IPS-11a (cell line): ENCODE measurements around the gene REM2.
A peak's percentile ranks its signal among the peaks of the same experiment; 100 is the strongest.

ENCODE experiments used
- H3K4me3 ChIP-seq: one replicate; pipeline ENCODE4 v1.5.1; 2013; ENCODE audit warnings: low read depth, low read length, control low read depth

REM2 gene

GRCh38 chr14:22883173-22883976 is at the start of gene REM2:
Gene REM2 (plus strand): TSS chr14:22883222. CDS start chr14:22883288, 66 bp downstream.
- no peak within 1 kb of the TSS for H3K4me3 ChIP-seq

- no peak overlapping the region for H3K4me3 ChIP-seq
These were observed 47.5 kb upstream of the REM2 start for GRCh38 chr14:22835505-22835904.

GRCh38 chr14:22836301-22837113 is 46.5 kb upstream of the REM2 start, which contains the start of gene MMP14:
Gene MMP14 (plus strand): TSS chr14:22836585. CDS start chr14:22836818, 233 bp downstream.
- H3K4me3 ChIP-seq, result peak within 1 kb of the TSS; percentile 82

- H3K4me3 ChIP-seq, result peak overlapping the region; percentile 82
These were observed 45.8 kb upstream of the REM2 start for GRCh38 chr14:22837114-22837749.

GRCh38 chr14:22837750-22838538 is 45.1 kb upstream of the REM2 start:
- peak overlapping the region; percentile 82 for H3K4me3 ChIP-seq

GRCh38 chr14:22838631-22839041 is 44.4 kb upstream of the REM2 start:
- H3K4me3 ChIP-seq, result no peak overlapping the region

- H3K4me3 ChIP-seq, result no peak overlapping the region
These were observed 43.8 kb upstream of the REM2 start for GRCh38 chr14:22839159-22839779.

- H3K4me3 ChIP-seq, result no peak overlapping the region
These were observed 41.7 kb upstream of the REM2 start for GRCh38 chr14:22841311-22841710.

GRCh38 chr14:22841769-22842168 is 41.3 kb upstream of the REM2 start:
- no peak overlapping the region for H3K4me3 ChIP-seq

- H3K4me3 ChIP-seq, result no peak overlapping the region
These were observed 40.6 kb upstream of the REM2 start for GRCh38 chr14:22842211-22843122.

GRCh38 chr14:22843123-22843925 is 39.7 kb upstream of the REM2 start:
- H3K4me3 ChIP-seq, result no peak overlapping the region

GRCh38 chr14:22844221-22845102 is 38.6 kb upstream of the REM2 start:
- no peak overlapping the region for H3K4me3 ChIP-seq

GRCh38 chr14:22845103-22845394 is 38.0 kb upstream of the REM2 start:
- H3K4me3 ChIP-seq, result no peak overlapping the region

- no peak overlapping the region for H3K4me3 ChIP-seq
These were observed 37.0 kb upstream of the REM2 start for GRCh38 chr14:22845821-22846625.

- no peak overlapping the region for H3K4me3 ChIP-seq
These were observed 36.2 kb upstream of the REM2 start for GRCh38 chr14:22846811-22847307.

GRCh38 chr14:22847661-22848341 is 35.2 kb upstream of the REM2 start:
- no peak overlapping the region for H3K4me3 ChIP-seq
